ENCODE data around the gene GPRIN3. TPM values are rescaled to one million over a fixed set of nuclear protein-coding genes. Genes with fewer than 3 reads are reported as not detected.

The GPRIN3 gene
- 10 to 100 TPM in 2 of 3 donors, 1 to 10 TPM in 1; 7.4 to 13.2 (median 10.6) TPM for total RNA-seq

DNA sequence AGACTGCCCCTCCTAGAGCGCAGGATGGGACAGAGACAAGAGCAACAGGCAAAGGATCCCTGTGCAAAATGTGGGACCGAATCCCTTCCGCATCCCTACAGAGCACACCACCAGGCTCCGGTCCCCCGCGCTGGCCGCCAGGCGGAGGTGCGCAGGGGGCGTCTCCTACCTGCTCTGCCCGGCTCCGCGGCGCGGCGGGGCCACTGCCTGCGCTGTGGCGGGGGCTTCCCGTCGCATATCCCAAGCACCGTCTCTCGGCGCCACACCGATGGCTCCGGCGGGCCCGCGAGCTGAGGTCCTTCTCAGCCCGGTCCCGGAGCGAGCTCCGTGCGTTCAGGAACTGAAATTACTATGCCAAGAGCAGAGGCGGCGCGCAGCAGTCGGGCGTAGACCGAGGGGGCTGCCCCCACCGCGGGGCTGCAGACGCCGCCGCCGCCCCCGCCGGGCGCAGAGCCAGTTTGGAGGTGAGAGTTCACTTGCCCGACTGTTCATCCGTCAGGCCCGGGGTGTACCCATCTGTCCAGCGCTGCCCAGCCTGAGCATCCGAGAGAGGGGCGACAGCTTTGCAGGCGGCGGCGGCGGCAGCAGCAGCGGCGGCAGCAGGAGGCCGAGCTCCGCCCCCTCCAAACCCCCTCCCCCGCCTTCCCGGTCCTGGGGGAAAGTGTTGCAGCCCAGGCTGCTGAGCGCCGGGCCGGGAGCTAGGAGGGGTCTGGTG, at the start of gene GPRIN3:
TSS of gene GPRIN3 (minus strand) at position 355 of the 715 bp plus-strand sequence. CDS start 57,690 bp downstream, outside the sequence.
- Mint-ChIP-seq H3K36me3 (ENCODE audit: insufficient read depth) (peaks cover 3% of the 10 kb centered on the region), H3K27me3 (ENCODE audit: low read depth) (no peaks in the 10 kb centered on the region)

DNA sequence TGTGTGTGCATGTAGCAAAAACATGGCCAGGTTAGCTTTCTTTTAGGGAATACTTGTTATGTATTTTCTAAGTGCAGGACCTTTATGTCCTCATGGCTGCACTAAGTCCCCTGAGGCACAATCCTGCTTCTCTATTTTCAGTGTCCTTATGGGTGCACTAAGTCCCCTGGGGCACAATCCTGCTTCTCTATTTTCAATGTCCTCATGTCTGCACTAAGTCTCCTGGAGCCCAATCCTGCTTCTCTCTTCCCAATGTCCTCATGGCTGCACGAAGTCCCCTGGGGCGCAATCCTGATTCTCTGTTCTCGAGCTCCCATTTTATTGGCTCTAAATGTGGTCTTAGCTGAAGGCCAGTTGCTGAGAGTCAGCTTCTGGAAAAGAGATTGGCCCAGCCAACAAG, 49.7 kb upstream of the GPRIN3 start:
- no peaks in the 10 kb centered on the region for H3K4me1 Mint-ChIP-seq (ENCODE audit: low read depth)
- no peak overlapping the region for H3K4me3 Mint-ChIP-seq
- H3K27me3 Mint-ChIP-seq (ENCODE audit: low read depth) = no peaks in the 10 kb centered on the region
- no peaks in the 10 kb centered on the region for H3K36me3 Mint-ChIP-seq (ENCODE audit: insufficient read depth)
- H3K9me3 Mint-ChIP-seq = no peaks in the 10 kb centered on the region
- ATAC-seq (no peak), DNase-seq (no peak)

More for the DNA sequence above, at the start of gene GPRIN3:
- H3K9me3 Mint-ChIP-seq = no peaks in the 10 kb centered on the region
- peak within 1 kb of the TSS; percentile 98 for H3K4me3 Mint-ChIP-seq
- peak; percentile 63 for DNase-seq
- ATAC-seq = peak; percentile 74 to 82
- H3K4me1 Mint-ChIP-seq (ENCODE audit: low read depth) = peaks cover 62% of the 10 kb centered on the region

DNA sequence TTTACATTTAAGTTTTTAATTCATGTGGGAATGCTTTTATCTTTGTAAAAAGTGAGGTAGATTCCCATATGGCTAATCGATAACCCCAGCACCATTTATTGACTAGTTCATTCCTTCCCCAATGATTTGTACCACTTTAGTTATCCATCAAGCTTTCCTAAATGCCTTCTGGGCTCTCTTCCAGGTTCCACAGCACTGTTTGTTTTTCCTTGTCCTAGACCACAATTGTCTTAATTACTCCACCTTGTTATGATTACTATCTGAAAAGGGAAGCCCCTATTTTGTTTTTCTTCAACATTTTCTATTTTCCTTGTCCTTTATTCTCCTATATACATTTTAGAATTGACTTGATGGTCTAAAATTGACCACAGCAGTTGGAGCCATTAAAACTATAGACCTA, 48.5 kb upstream of the GPRIN3 start:
- ATAC-seq = no peak
- no peaks in the 10 kb centered on the region for H3K4me1 Mint-ChIP-seq (ENCODE audit: low read depth)

DNA sequence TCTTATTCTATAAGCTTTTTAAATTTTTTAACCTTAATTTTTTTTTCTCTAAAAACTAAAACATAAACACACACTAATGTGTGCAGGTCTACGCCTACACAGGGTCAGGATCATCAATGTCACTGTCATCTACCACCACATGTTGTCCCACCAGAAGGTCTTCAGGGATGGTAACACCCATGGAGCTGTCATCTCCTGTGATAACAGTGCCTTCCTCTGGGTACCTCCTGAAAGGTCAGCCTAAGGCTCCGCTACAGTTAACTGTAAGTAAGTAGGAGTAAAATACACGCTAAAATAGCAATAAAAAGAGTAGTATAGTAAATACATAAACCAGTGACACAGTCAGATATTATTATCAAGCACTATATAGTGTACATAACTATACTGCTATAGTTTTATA, 45.9 kb upstream of the GPRIN3 start:
- peak in 1 of 2 donors; percentile 35 for ATAC-seq
- H3K4me3 Mint-ChIP-seq = no peak overlapping the region
- no peaks in the 10 kb centered on the region for H3K4me1 Mint-ChIP-seq (ENCODE audit: low read depth)
- H3K9me3 Mint-ChIP-seq = no peaks in the 10 kb centered on the region
- DNase-seq = no peak
- no peaks in the 10 kb centered on the region for H3K36me3 Mint-ChIP-seq (ENCODE audit: insufficient read depth)
- no peaks in the 10 kb centered on the region for H3K27me3 Mint-ChIP-seq (ENCODE audit: low read depth)

More for the DNA sequence above, 48.5 kb upstream of the GPRIN3 start:
- DNase-seq = no peak
- no peaks in the 10 kb centered on the region for H3K36me3 Mint-ChIP-seq (ENCODE audit: insufficient read depth)
- H3K9me3 Mint-ChIP-seq = no peaks in the 10 kb centered on the region
- no peak overlapping the region for H3K4me3 Mint-ChIP-seq
- no peaks in the 10 kb centered on the region for H3K27me3 Mint-ChIP-seq (ENCODE audit: low read depth)

DNA sequence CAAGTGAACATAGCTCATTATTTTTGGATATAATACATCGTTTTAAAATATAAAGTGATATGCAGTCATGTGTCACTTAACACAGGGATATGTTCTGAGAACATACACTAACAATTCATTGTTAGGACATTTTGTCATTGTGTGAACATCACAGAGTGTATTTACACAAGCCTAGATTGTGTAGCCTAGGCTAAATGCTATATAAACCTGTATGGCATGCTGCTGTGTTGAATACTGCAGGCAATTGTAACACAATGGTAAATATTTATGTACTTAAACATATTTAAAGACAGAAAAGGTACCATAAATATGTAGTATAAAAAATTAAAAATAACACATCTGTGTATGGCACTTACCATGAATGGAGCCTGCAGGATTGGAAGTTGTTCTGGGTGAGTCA, 44.9 kb upstream of the GPRIN3 start:
- Mint-ChIP-seq H3K4me1 (ENCODE audit: low read depth) (no peaks in the 10 kb centered on the region), H3K36me3 (ENCODE audit: insufficient read depth) (no peaks in the 10 kb centered on the region), H3K4me3 (no peak overlapping the region), H3K9me3 (peaks cover 4% of the 10 kb centered on the region), H3K27me3 (ENCODE audit: low read depth) (no peaks in the 10 kb centered on the region)
- no peak for ATAC-seq
- no peak for DNase-seq

DNA sequence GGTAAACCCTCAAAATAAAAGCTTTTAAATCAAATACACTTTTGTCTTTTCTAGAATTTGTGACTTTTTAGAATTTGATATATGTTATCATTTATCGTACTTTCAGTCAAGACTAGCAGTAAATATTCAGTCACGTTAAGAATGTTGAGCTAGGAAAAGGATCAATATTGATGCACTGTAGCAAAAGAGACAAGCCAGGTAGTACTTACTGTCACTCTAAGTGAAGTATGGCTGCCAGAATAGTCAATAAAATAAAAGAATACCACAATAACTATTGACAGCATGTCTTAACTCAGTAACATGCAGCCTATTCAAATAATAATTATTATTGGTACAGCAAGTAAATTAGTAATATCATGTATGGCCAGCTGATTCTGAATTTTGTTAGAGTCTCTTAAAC, 43.6 kb upstream of the GPRIN3 start:
- H3K36me3 Mint-ChIP-seq (ENCODE audit: insufficient read depth) = peaks cover 2% of the 10 kb centered on the region
- no peak for ATAC-seq

DNA sequence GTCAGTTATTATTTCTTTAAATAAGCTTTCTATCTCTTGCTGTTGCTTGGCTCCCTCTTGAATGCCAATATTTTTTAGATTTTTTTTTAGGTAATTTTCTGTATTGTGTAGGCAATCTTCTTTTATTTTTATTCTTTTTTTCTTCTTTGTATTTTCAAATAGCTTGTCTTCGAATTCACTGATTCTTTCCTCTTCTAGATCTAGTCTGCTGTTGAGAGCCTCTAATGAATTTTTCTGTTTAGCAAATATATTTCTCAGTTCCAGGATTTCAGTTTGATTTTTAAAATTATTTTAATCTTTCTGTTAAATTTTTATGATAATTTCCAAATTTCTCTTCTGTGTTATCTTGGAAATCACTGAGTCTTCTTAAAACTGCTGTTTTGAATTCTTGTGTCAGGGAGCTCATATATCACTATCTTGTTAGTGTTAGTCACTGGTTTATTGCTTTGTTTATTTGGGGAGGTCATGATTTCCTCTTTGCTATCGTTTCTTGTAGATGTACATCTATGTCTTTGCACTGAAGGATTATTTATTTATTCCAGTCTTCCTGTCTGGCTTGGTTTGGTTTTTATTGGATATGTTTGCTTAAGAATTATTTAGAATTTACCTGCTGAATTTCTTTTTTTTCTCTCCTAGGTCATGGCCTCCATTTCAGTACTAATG, 39.9 kb upstream of the GPRIN3 start:
- no peak for ATAC-seq
- DNase-seq = no peak
- H3K36me3 Mint-ChIP-seq (ENCODE audit: insufficient read depth) = peaks cover 2% of the 10 kb centered on the region
- no peaks in the 10 kb centered on the region for H3K4me1 Mint-ChIP-seq (ENCODE audit: low read depth)
- H3K27me3 Mint-ChIP-seq (ENCODE audit: low read depth) = no peaks in the 10 kb centered on the region
- no peak overlapping the region for H3K4me3 Mint-ChIP-seq
- H3K9me3 Mint-ChIP-seq = peaks cover 15% of the 10 kb centered on the region

More for the DNA sequence above, 43.6 kb upstream of the GPRIN3 start:
- no peak for DNase-seq
- no peaks in the 10 kb centered on the region for H3K27me3 Mint-ChIP-seq (ENCODE audit: low read depth)
- no peaks in the 10 kb centered on the region for H3K4me1 Mint-ChIP-seq (ENCODE audit: low read depth)
- H3K4me3 Mint-ChIP-seq = no peak overlapping the region
- peaks cover 11% of the 10 kb centered on the region for H3K9me3 Mint-ChIP-seq

DNA sequence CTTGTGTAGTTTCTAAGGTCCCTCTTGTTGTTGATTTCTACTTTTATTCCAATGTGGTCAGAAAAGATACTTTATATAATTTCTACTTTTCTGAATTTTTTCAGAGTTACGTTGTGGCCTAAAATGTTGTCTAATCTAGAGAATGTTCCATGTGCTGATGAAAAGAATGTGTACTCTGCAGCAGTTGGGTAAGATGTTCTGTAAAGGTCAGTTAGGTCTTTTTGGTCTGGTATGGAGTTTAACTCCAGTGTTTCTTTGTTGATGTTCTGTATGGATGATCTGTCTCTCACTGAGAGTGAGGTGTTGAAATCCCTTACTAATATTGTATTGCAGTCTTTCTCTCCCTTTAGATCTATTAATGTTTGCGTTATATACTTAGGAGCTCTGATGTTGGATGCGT, 37.0 kb upstream of the GPRIN3 start:
- Mint-ChIP-seq H3K27me3 (ENCODE audit: low read depth) (no peaks in the 10 kb centered on the region), H3K9me3 (peaks cover 15% of the 10 kb centered on the region), H3K4me1 (ENCODE audit: low read depth) (no peaks in the 10 kb centered on the region), H3K4me3 (no peak overlapping the region), H3K36me3 (ENCODE audit: insufficient read depth) (peaks cover 2% of the 10 kb centered on the region)
- DNase-seq (no peak), ATAC-seq (no peak)

DNA sequence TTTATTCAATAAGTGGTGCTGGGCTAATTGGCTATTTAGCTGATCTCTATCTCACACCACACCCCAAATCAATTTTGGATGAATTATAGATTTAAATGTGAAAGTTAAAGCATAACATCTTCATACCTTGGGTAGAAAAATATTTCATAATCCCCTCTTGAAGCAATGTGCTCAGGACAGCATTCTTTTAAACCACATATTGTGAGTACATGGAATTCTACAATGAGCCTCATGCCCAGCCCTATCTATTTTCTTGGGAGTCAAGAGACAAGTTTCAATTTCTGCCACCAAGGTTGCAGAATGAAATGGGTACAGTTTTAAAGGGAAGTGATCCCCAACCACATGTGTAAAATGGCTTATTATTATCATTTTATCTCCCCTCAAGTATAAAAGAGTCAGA, 30.6 kb upstream of the GPRIN3 start:
- no peaks in the 10 kb centered on the region for H3K36me3 Mint-ChIP-seq (ENCODE audit: insufficient read depth)
- no peaks in the 10 kb centered on the region for H3K9me3 Mint-ChIP-seq
- H3K27me3 Mint-ChIP-seq (ENCODE audit: low read depth) = no peaks in the 10 kb centered on the region
- ATAC-seq (no peak), DNase-seq (no peak)
- H3K4me3 Mint-ChIP-seq = no peak overlapping the region
- H3K4me1 Mint-ChIP-seq (ENCODE audit: low read depth) = peaks cover 7% of the 10 kb centered on the region

DNA sequence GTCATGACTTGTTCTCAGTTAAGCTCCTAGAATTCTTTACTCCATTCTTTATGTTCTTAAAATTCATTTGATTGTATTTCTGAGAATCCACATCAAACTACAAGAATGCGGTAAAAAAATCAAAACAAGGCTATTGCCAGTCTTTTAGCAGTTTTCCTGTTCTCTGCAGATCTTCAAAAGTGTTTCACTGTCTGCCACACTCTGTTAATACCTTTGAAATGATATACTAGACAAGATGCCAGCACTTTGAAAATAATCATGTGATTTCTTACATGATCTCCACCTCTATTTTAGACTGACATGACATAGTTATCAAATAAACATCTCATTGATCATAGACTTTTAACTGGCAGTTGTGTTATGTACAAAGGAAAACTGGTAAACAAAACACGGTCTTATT, 30.1 kb upstream of the GPRIN3 start:
- no peaks in the 10 kb centered on the region for H3K9me3 Mint-ChIP-seq
- ATAC-seq (no peak), DNase-seq (no peak)
- no peaks in the 10 kb centered on the region for H3K36me3 Mint-ChIP-seq (ENCODE audit: insufficient read depth)
- peak overlapping the region; percentile 19 for H3K4me3 Mint-ChIP-seq
- peaks cover 7% of the 10 kb centered on the region for H3K4me1 Mint-ChIP-seq (ENCODE audit: low read depth)
- no peaks in the 10 kb centered on the region for H3K27me3 Mint-ChIP-seq (ENCODE audit: low read depth)

DNA sequence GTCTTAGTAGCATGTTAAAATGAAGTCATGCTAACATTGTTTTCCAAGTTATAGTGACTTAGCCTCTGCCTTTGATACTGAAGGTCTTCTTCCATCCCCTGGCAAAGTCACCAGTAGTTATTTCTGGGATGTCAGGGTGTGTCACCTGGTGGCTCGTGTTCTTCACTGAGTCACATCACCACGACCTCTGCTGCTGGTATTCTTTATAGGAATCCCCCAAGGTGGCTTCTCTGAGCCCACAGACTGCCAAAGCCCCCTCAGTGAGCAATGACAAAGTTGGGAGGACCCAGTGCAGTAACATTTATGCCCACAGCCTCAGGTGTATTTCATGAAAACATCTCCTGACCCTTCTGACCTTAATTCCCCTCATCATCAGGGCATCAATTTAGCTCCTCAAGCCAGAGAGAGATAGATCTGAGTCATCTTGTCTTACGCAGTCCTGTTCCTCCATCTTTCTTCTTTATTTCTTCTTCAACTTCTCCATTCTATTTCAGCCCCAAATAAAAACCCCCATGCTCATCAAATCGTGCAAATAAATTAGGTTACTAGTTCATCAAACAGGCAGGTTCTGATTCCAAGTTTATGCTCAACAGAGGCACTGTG, 29.3 kb upstream of the GPRIN3 start:
- Mint-ChIP-seq H3K27me3 (ENCODE audit: low read depth) (no peaks in the 10 kb centered on the region), H3K36me3 (ENCODE audit: insufficient read depth) (no peaks in the 10 kb centered on the region), H3K4me1 (ENCODE audit: low read depth) (peaks cover 7% of the 10 kb centered on the region), H3K9me3 (no peaks in the 10 kb centered on the region), H3K4me3 (no peak overlapping the region)
- DNase-seq (peak; percentile 12), ATAC-seq (peak; percentile 80 to 84)

DNA sequence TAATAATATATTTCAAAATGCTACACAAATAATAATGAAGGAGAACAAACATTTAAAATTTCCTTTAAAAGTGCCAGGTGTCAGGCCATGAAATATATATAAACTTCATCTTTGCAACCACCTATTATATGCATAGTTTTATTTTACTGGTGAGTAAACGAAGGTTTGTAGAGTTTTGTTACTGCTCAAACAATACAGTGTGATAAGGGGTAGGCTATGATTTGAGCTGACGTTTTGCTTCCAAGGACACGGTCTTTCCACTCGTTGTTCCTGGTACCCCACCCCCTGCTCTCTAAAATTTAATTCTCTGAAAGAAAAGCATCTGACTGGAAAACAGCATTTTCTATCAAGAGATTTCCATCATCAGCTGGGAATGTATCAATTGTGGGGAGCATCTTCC, 27.2 kb upstream of the GPRIN3 start:
- Mint-ChIP-seq H3K4me3 (no peak overlapping the region), H3K4me1 (ENCODE audit: low read depth) (peaks cover 7% of the 10 kb centered on the region), H3K9me3 (no peaks in the 10 kb centered on the region), H3K36me3 (ENCODE audit: insufficient read depth) (no peaks in the 10 kb centered on the region), H3K27me3 (ENCODE audit: low read depth) (no peaks in the 10 kb centered on the region)
- ATAC-seq = no peak
- no peak for DNase-seq

DNA sequence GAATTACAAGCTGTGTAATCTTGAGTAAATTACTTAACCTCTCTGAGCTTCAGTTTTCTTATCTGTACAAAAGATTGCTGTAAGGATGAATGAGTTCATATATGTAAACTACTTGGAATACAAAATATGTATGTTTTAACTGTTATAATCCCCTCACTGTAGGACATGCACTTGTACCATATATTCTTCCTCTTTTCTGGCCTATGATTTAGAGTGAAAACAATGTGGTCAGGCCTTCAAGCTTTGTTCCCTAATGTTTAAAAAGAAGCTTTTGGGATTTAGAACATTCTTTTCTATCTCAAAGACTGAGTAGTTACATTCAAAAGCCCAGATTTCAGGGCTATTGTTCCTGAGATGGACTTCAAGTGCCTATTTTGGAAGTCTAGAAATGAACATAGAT, 26.7 kb upstream of the GPRIN3 start:
- H3K27me3 Mint-ChIP-seq (ENCODE audit: low read depth) = no peaks in the 10 kb centered on the region

DNA sequence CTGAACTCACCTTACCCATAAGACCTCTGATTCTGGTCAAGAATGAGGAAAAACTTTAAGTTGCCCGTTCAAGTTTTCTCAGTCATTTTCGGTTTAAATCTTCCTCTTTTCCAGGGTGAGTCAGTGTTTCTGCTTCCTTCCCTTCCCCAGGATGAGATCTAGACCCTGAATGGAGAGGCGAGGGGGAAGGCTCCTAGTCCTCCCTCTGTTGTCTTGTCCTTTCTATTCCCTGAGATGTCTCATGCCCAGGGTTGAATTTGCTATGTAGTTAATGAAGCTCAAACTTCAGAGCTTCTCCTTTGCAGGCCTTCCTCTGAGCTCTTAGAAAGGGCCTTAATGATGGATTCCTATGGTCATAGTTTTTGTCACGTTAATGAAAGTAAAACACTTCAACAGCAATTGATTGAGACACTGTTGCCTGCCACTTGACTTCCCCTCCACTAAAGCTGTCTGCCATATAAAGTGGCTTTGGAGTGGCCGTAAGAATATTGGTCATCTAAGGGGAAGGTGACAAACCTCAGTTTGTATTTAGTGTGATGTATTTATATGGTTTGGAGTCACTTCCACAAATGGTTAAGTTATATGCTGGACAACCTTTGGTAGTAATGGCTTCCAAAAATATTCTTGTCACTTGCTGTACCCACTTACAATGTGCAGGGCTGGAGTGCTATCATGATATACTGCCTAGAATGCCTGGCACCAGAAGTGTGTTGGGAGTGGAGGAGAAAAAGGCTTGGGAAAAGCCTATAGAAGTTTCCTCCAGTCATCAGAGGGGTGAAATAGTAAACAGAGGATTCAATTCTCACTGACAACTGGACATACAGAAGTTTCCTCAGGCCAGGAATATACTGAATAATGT, 24.3 kb upstream of the GPRIN3 start:
- Mint-ChIP-seq H3K36me3 (ENCODE audit: insufficient read depth) (no peaks in the 10 kb centered on the region), H3K4me1 (ENCODE audit: low read depth) (peaks cover 2% of the 10 kb centered on the region), H3K4me3 (no peak overlapping the region), H3K27me3 (ENCODE audit: low read depth) (no peaks in the 10 kb centered on the region), H3K9me3 (peaks cover 5% of the 10 kb centered on the region)
- DNase-seq (no peak), ATAC-seq (no peak)

More for the DNA sequence above, 26.7 kb upstream of the GPRIN3 start:
- Mint-ChIP-seq H3K9me3 (no peaks in the 10 kb centered on the region), H3K36me3 (ENCODE audit: insufficient read depth) (no peaks in the 10 kb centered on the region), H3K4me1 (ENCODE audit: low read depth) (peaks cover 7% of the 10 kb centered on the region), H3K4me3 (no peak overlapping the region)
- ATAC-seq (no peak), DNase-seq (no peak)

Data from activated T-cell treated with anti-CD3 and anti-CD28 coated beads, Interleukin-2, amount 50 U/mL, for 4 hours (primary cell).